ENCODE results near the gene IL33. TPM values are rescaled to one million over a fixed set of nuclear protein-coding genes. Genes with fewer than 3 reads are reported as not detected.

IL33 gene
- total RNA-seq, 1 donor from 2014 or later = not detected

- Mint-ChIP-seq H3K9me3 (ENCODE audit: unreplicated experiment) (no peaks in the 10 kb centered on the region), H3K4me1 (ENCODE audit: low read depth, unreplicated experiment) (no peaks in the 10 kb centered on the region), H3K4me3 (ENCODE audit: unreplicated experiment) (no peak overlapping the region), H3K36me3 (ENCODE audit: unreplicated experiment) (no peaks in the 10 kb centered on the region), H3K27me3 (ENCODE audit: unreplicated experiment) (no peaks in the 10 kb centered on the region), H3K27ac (ENCODE audit: unreplicated experiment) (no peak overlapping the region)
- TF ChIP-seq, protein P1, sequence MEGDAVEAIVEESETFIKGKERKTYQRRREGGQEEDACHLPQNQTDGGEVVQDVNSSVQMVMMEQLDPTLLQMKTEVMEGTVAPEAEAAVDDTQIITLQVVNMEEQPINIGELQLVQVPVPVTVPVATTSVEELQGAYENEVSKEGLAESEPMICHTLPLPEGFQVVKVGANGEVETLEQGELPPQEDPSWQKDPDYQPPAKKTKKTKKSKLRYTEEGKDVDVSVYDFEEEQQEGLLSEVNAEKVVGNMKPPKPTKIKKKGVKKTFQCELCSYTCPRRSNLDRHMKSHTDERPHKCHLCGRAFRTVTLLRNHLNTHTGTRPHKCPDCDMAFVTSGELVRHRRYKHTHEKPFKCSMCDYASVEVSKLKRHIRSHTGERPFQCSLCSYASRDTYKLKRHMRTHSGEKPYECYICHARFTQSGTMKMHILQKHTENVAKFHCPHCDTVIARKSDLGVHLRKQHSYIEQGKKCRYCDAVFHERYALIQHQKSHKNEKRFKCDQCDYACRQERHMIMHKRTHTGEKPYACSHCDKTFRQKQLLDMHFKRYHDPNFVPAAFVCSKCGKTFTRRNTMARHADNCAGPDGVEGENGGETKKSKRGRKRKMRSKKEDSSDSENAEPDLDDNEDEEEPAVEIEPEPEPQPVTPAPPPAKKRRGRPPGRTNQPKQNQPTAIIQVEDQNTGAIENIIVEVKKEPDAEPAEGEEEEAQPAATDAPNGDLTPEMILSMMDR (IDR thresholded peaks at IDR 0.05; ENCODE audit: partially characterized antibody, unreplicated experiment) = no peak
- no peak for DNase-seq
These were observed 16.0 kb upstream of the IL33 start for GRCh38 chr9:6199596-6199995.

DNA sequence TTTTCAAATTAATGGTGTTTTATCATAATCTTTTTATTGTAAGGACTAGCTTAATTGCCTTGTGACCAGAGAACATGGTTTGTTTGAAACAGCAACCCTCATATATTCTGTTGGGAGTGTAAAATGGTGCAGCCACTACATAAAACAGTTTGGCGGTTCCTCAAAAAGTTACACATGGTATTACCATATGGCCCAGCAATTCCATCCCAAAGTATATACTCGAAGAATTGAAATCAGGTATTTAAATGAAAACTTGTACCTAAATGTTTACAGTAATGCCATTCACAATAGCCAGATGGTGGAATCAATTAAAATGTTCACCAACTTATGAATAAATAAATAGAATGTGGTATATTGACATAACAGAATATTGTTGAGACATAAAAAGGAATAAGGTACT, 14.8 kb upstream of the IL33 start:
- Mint-ChIP-seq H3K36me3 (ENCODE audit: unreplicated experiment) (no peaks in the 10 kb centered on the region), H3K4me1 (ENCODE audit: low read depth, unreplicated experiment) (no peaks in the 10 kb centered on the region), H3K9me3 (ENCODE audit: unreplicated experiment) (no peaks in the 10 kb centered on the region), H3K4me3 (ENCODE audit: unreplicated experiment) (no peak overlapping the region), H3K27ac (ENCODE audit: unreplicated experiment) (no peak overlapping the region), H3K27me3 (ENCODE audit: unreplicated experiment) (peaks cover 2% of the 10 kb centered on the region)
- no peak for DNase-seq
- TF ChIP-seq, protein P1 (IDR thresholded peaks at IDR 0.05; ENCODE audit: partially characterized antibody, unreplicated experiment) = no peak

DNA sequence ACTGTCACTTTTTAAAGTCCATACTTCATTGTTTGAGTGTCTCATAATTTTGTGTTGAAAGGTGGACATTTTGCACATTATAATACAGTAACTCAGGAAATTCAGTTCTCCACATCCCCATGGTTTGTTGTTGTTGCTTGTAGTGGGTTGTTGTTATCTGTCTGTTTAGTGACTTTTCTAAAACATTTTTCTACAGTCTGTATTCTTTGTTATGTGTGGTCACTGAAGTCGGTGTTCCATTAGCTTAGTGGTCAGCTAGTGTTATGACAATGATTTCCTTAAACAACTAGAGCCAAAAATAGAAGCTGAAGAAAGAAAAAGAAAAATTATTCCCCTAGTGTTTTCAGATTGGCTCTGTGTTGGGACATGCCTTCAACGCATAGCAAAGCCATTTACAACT, 5.6 kb upstream of the IL33 start:
- DNase-seq = no peak
- TF ChIP-seq, protein P1 (IDR thresholded peaks at IDR 0.05; ENCODE audit: partially characterized antibody, unreplicated experiment) = no peak
- H3K4me1 Mint-ChIP-seq (ENCODE audit: low read depth, unreplicated experiment) = no peaks in the 10 kb centered on the region
- H3K36me3 Mint-ChIP-seq (ENCODE audit: unreplicated experiment) = peaks cover 5% of the 10 kb centered on the region
- H3K27me3 Mint-ChIP-seq (ENCODE audit: unreplicated experiment) = peaks cover 1% of the 10 kb centered on the region
- H3K27ac Mint-ChIP-seq (ENCODE audit: unreplicated experiment) = no peak overlapping the region
- peaks cover 3% of the 10 kb centered on the region for H3K9me3 Mint-ChIP-seq (ENCODE audit: unreplicated experiment)
- H3K4me3 Mint-ChIP-seq (ENCODE audit: unreplicated experiment) = no peak overlapping the region

- no peaks in the 10 kb centered on the region for H3K4me1 Mint-ChIP-seq (ENCODE audit: low read depth, unreplicated experiment)
- H3K36me3 Mint-ChIP-seq (ENCODE audit: unreplicated experiment) = peaks cover 5% of the 10 kb centered on the region
- TF ChIP-seq, protein P1 (IDR thresholded peaks at IDR 0.05; ENCODE audit: partially characterized antibody, unreplicated experiment) = no peak
- no peak for DNase-seq
- no peak overlapping the region for H3K4me3 Mint-ChIP-seq (ENCODE audit: unreplicated experiment)
- H3K27ac Mint-ChIP-seq (ENCODE audit: unreplicated experiment) = no peak overlapping the region
- H3K9me3 Mint-ChIP-seq (ENCODE audit: unreplicated experiment) = peaks cover 1% of the 10 kb centered on the region
- no peaks in the 10 kb centered on the region for H3K27me3 Mint-ChIP-seq (ENCODE audit: unreplicated experiment)
These were observed 2.8 kb upstream of the IL33 start for GRCh38 chr9:6212722-6213375.

GRCh38 chr9:6214434-6214833, 1.2 kb upstream of the IL33 start:
- H3K4me3 Mint-ChIP-seq (ENCODE audit: unreplicated experiment) = no peak overlapping the region
- no peaks in the 10 kb centered on the region for H3K4me1 Mint-ChIP-seq (ENCODE audit: low read depth, unreplicated experiment)
- H3K27ac Mint-ChIP-seq (ENCODE audit: unreplicated experiment) = no peak overlapping the region
- H3K36me3 Mint-ChIP-seq (ENCODE audit: unreplicated experiment) = peaks cover 3% of the 10 kb centered on the region
- H3K27me3 Mint-ChIP-seq (ENCODE audit: unreplicated experiment) = no peaks in the 10 kb centered on the region
- TF ChIP-seq, protein P1 (IDR thresholded peaks at IDR 0.05; ENCODE audit: partially characterized antibody, unreplicated experiment) = no peak
- DNase-seq = no peak
- H3K9me3 Mint-ChIP-seq (ENCODE audit: unreplicated experiment) = peaks cover 1% of the 10 kb centered on the region

All from glutamatergic neuron (in vitro differentiated cells).